SK-N-SH treated with all-trans-retinoic acid at 6 μM for 48 hours (cell line): ENCODE results near the gene NUP214.

Experiments used
- ATAC-seq: fragments of 200-7000 bp; cut with Tn5 transposase; 3 replicates; pipeline ENCODE4 v1.9.1; 2020; ENCODE audit warnings: mild to moderate bottlenecking, moderate library complexity
- ARNTL ChIP-seq: fragments of 450-650 bp; formaldehyde crosslinking; IDR thresholded peaks from 2 replicates; pipeline ENCODE4 v1.5.0; 2020; ENCODE audit warnings: low read depth, mild to moderate bottlenecking, moderate library complexity, borderline replicate concordance
- BACH2 ChIP-seq: fragments of 250-450 bp; sonication (Bioruptor Pico); IDR thresholded peaks from 2 replicates; pipeline ENCODE4 v1.9.0; 2021; ENCODE audit warnings: mild to moderate bottlenecking, borderline replicate concordance
- CREB5 ChIP-seq: fragments of 250-450 bp; sonication (Bioruptor Pico); IDR thresholded peaks from 2 replicates; pipeline ENCODE4 v1.5.1; 2020; ENCODE audit warnings: low read depth, mild to moderate bottlenecking, moderate library complexity
- CSDC2 ChIP-seq: fragments of 250-450 bp; sonication (Bioruptor Pico); IDR thresholded peaks from 2 replicates; pipeline ENCODE4 v1.5.0; 2020; ENCODE audit warnings: mild to moderate bottlenecking, moderate library complexity
- CSRNP3 ChIP-seq: fragments of 250-450 bp; sonication (Bioruptor Pico); IDR thresholded peaks from 2 replicates; pipeline ENCODE4 v1.5.1; 2021; ENCODE audit warnings: mild to moderate bottlenecking, moderate library complexity
- ESRRG ChIP-seq: fragments of 250-450 bp; sonication (Bioruptor Pico); IDR thresholded peaks from 2 replicates; pipeline ENCODE4 v1.6.1; 2021; ENCODE audit warnings: mild to moderate bottlenecking
- GLIS3 ChIP-seq: fragments of 250-450 bp; sonication (Bioruptor Pico); IDR thresholded peaks from 2 replicates; pipeline ENCODE4 v1.5.0; 2020; ENCODE audit warnings: mild to moderate bottlenecking, moderate library complexity
- ISL1 ChIP-seq: fragments of 250-450 bp; sonication (Bioruptor Pico); IDR thresholded peaks from 2 replicates; pipeline ENCODE4 v2.1.2; 2022; ENCODE audit warnings: mild to moderate bottlenecking, moderate library complexity
- OSR1 ChIP-seq: fragments of 250-450 bp; sonication (Bioruptor Pico); IDR thresholded peaks from 2 replicates; pipeline ENCODE4 v1.8.0; 2022; ENCODE audit warnings: moderate library complexity, mild to moderate bottlenecking, inconsistent platforms
- POU6F1 ChIP-seq: fragments of 250-450 bp; sonication (Bioruptor Pico); IDR thresholded peaks from 2 replicates; pipeline ENCODE4 v1.8.0; 2021; ENCODE audit warnings: low read depth, mild to moderate bottlenecking, moderate library complexity, borderline replicate concordance
- PPARA ChIP-seq: fragments of 250-450 bp; sonication (Bioruptor Pico); IDR thresholded peaks from 2 replicates; pipeline ENCODE4 v1.5.0; 2020; ENCODE audit warnings: mild to moderate bottlenecking, borderline replicate concordance
- RARB ChIP-seq: fragments of 250-450 bp; sonication (Bioruptor Pico); IDR thresholded peaks from 2 replicates; pipeline ENCODE4 v1.8.0; 2021; ENCODE audit warnings: mild to moderate bottlenecking, moderate library complexity
- SNAI2 ChIP-seq: fragments of 250-450 bp; sonication (Bioruptor Pico); IDR thresholded peaks from 2 replicates; pipeline ENCODE4 v1.5.0; 2020; ENCODE audit warnings: mild to moderate bottlenecking, moderate library complexity
- TCF4 ChIP-seq: fragments of 250-450 bp; sonication (Bioruptor Pico); IDR thresholded peaks from 2 replicates; pipeline ENCODE4 v1.8.0; 2021; ENCODE audit warnings: mild to moderate bottlenecking, moderate library complexity, borderline replicate concordance
- TOX ChIP-seq: fragments of 250-450 bp; sonication (Bioruptor Pico); IDR thresholded peaks from 2 replicates; pipeline ENCODE4 v1.8.0; 2021; ENCODE audit warnings: mild to moderate bottlenecking, moderate library complexity, borderline replicate concordance
- ZC3H10 ChIP-seq: fragments of 250-450 bp; sonication (Bioruptor Pico); IDR thresholded peaks from 2 replicates; pipeline ENCODE4 v1.5.1; 2021; ENCODE audit warnings: mild to moderate bottlenecking, moderate library complexity
- ZFP3 ChIP-seq: fragments of 250-450 bp; sonication (Bioruptor Pico); IDR thresholded peaks from 2 replicates; pipeline ENCODE4 v1.5.0; 2020; ENCODE audit warnings: mild to moderate bottlenecking, moderate library complexity
- ZFP30 ChIP-seq: fragments of 450-650 bp; formaldehyde crosslinking; IDR thresholded peaks from 2 replicates; pipeline ENCODE4 v1.5.0; 2022; ENCODE audit warnings: mild to moderate bottlenecking, moderate library complexity
- ZNF565 ChIP-seq: fragments of 450-650 bp; formaldehyde crosslinking; conservative IDR thresholded peaks from 2 replicates; pipeline ENCODE4 v1.5.0; 2020; ENCODE audit warnings: low read depth, mild to moderate bottlenecking, moderate library complexity
- ZNF70 ChIP-seq: fragments of 450-650 bp; formaldehyde crosslinking; IDR thresholded peaks from 2 replicates; pipeline ENCODE4 v1.5.0; 2020; ENCODE audit warnings: mild to moderate bottlenecking, moderate library complexity
- ZNF8 ChIP-seq: fragments of 450-650 bp; formaldehyde crosslinking; IDR thresholded peaks from 2 replicates; pipeline ENCODE4 v1.5.0; 2020; ENCODE audit warnings: mild to moderate bottlenecking, moderate library complexity
- TF ChIP-seq, protein P1 (sequence below): fragments of 250-450 bp; sonication (Bioruptor Pico); IDR thresholded peaks from 2 replicates; pipeline ENCODE4 v1.8.0; 2020; ENCODE audit warnings: mild to moderate bottlenecking, moderate library complexity, borderline replicate concordance
- TF ChIP-seq, protein P2 (sequence below): fragments of 250-450 bp; sonication (Bioruptor Pico); IDR thresholded peaks from 2 replicates; pipeline ENCODE4 v1.5.0; 2020; ENCODE audit warnings: mild to moderate bottlenecking, moderate library complexity

NUP214 gene

GRCh38 chr9:131279196-131279862 lies 153.9 kb downstream of the NUP214 start (continued):
- TF ChIP-seq CSRNP3 (CRISPR knock-in tag) (no peak), POU6F1 (no peak), ZC3H10 (CRISPR knock-in tag) (no peak), ISL1 (CRISPR knock-in tag) (no peak), SNAI2 (CRISPR knock-in tag) (no peak), ZNF8 (no peak), BACH2 (CRISPR knock-in tag) (no peak), GLIS3 (no peak)

DNA sequence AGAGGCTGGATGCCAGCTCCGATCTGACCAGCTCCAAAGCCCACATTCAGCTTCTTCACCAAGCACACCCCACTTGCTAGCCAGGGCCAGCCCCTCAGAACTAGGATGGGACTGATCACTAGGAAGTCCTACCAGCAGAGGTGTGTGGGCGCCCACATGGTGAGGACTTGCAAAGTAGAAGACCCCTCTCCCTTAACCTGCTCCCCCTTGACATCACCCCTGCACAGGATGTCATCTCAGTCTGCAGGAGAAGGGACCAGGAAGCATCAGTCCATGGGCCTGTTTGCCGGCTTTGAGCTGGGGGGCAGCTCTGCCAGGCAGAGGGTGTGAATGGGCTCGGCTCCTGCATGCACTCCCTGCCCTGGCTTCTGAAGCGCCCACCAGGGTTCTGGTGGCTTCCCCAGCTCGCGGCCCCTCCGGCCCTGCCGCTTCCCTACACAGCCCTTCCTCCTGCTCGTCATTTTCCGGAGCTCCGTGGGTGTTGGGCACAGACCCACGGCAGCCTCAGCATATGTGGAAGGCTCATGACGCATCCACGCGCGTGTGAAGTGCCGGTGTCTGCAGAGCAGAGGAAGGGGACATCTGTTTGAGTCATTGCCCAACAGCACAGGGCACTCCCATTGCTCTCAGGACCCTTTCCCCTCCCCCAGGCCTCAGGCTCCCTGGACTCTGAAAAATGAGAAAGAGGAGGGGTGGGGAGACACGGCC lies 154.6 kb downstream of the NUP214 start:
- ATAC-seq = no peak
- no peak for TF ChIP-seq CSRNP3 (CRISPR knock-in tag)
- TF ChIP-seq RARB (CRISPR knock-in tag) = no peak
- TF ChIP-seq CREB5 = no peak
- no peak for TF ChIP-seq GLIS3
- TF ChIP-seq ESRRG (CRISPR knock-in tag) = no peak
- TF ChIP-seq TCF4 (CRISPR knock-in tag) = no peak
- TF ChIP-seq ISL1 (CRISPR knock-in tag) = no peak
- no peak for TF ChIP-seq BACH2 (CRISPR knock-in tag)
- no peak for TF ChIP-seq ARNTL (CRISPR knock-in tag)
- TF ChIP-seq CSDC2 (CRISPR knock-in tag) = no peak
- TF ChIP-seq, protein P1, sequence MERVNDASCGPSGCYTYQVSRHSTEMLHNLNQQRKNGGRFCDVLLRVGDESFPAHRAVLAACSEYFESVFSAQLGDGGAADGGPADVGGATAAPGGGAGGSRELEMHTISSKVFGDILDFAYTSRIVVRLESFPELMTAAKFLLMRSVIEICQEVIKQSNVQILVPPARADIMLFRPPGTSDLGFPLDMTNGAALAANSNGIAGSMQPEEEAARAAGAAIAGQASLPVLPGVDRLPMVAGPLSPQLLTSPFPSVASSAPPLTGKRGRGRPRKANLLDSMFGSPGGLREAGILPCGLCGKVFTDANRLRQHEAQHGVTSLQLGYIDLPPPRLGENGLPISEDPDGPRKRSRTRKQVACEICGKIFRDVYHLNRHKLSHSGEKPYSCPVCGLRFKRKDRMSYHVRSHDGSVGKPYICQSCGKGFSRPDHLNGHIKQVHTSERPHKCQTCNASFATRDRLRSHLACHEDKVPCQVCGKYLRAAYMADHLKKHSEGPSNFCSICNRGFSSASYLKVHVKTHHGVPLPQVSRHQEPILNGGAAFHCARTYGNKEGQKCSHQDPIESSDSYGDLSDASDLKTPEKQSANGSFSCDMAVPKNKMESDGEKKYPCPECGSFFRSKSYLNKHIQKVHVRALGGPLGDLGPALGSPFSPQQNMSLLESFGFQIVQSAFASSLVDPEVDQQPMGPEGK (CRISPR knock-in tag) = no peak
- TF ChIP-seq ZC3H10 (CRISPR knock-in tag) = no peak
- no peak for TF ChIP-seq ZNF8
- no peak for TF ChIP-seq ZNF70 (CRISPR knock-in tag)
- TF ChIP-seq PPARA = no peak
- no peak for TF ChIP-seq TOX (CRISPR knock-in tag)
- no peak for TF ChIP-seq OSR1
- no peak for TF ChIP-seq ZFP3 (CRISPR knock-in tag)
- TF ChIP-seq ZNF565 (CRISPR knock-in tag) = no peak

- no peak for ATAC-seq
- TF ChIP-seq BACH2 (CRISPR knock-in tag) = no peak
- no peak for TF ChIP-seq ZNF565 (CRISPR knock-in tag)
- no peak for TF ChIP-seq ZFP3 (CRISPR knock-in tag)
- no peak for TF ChIP-seq SNAI2 (CRISPR knock-in tag)
- no peak for TF ChIP-seq TOX (CRISPR knock-in tag)
- TF ChIP-seq RARB (CRISPR knock-in tag) = no peak
- no peak for TF ChIP-seq PPARA
- no peak for TF ChIP-seq ESRRG (CRISPR knock-in tag)
- TF ChIP-seq OSR1 = no peak
- TF ChIP-seq, protein P2, sequence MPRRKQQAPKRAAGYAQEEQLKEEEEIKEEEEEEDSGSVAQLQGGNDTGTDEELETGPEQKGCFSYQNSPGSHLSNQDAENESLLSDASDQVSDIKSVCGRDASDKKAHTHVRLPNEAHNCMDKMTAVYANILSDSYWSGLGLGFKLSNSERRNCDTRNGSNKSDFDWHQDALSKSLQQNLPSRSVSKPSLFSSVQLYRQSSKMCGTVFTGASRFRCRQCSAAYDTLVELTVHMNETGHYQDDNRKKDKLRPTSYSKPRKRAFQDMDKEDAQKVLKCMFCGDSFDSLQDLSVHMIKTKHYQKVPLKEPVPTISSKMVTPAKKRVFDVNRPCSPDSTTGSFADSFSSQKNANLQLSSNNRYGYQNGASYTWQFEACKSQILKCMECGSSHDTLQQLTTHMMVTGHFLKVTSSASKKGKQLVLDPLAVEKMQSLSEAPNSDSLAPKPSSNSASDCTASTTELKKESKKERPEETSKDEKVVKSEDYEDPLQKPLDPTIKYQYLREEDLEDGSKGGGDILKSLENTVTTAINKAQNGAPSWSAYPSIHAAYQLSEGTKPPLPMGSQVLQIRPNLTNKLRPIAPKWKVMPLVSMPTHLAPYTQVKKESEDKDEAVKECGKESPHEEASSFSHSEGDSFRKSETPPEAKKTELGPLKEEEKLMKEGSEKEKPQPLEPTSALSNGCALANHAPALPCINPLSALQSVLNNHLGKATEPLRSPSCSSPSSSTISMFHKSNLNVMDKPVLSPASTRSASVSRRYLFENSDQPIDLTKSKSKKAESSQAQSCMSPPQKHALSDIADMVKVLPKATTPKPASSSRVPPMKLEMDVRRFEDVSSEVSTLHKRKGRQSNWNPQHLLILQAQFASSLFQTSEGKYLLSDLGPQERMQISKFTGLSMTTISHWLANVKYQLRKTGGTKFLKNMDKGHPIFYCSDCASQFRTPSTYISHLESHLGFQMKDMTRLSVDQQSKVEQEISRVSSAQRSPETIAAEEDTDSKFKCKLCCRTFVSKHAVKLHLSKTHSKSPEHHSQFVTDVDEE = no peak
- no peak for TF ChIP-seq ZC3H10 (CRISPR knock-in tag)
- no peak for TF ChIP-seq CSRNP3 (CRISPR knock-in tag)
- TF ChIP-seq GLIS3 = no peak
- TF ChIP-seq ZNF8 = no peak
- TF ChIP-seq ZFP30 (CRISPR knock-in tag) = no peak
- TF ChIP-seq ZNF70 (CRISPR knock-in tag) = no peak
- TF ChIP-seq ARNTL (CRISPR knock-in tag) = no peak
Observed at GRCh38 chr9:131280660-131281059, 155.3 kb downstream of the NUP214 start.
